H9 (cell line): ENCODE results near the gene PRDM8. TPM values are rescaled to one million over a fixed set of nuclear protein-coding genes. Genes with fewer than 3 reads are reported as not detected.

Experiments
- DNase-seq: peaks from one replicate; pipeline ENCODE4 v3.0.0-alpha.2; 2017
- H2AFZ ChIP-seq: one replicate; pipeline ENCODE4 v1.6.1; 2013; ENCODE audit warnings: mild to moderate bottlenecking, low read length, control low read depth, moderate library complexity
- H2AK5ac ChIP-seq: 2 replicates; pipeline ENCODE4 v1.6.1; 2013; ENCODE audit warnings: low read length, control low read depth, mixed read lengths; ENCODE audit not compliant: insufficient read length
- H2BK120ac ChIP-seq: one replicate; pipeline ENCODE4 v1.6.1; 2013; ENCODE audit warnings: low read depth, mild to moderate bottlenecking, low read length, control low read depth, inconsistent platforms; ENCODE audit not compliant: poor library complexity, severe bottlenecking
- H2BK12ac ChIP-seq: 2 replicates; pipeline ENCODE4 v1.6.1; 2013; ENCODE audit warnings: low read length, control low read depth, mixed read lengths, low read depth; ENCODE audit not compliant: insufficient read length
- H2BK15ac ChIP-seq: 2 replicates; pipeline ENCODE4 v1.6.1; 2013; ENCODE audit warnings: low read depth, low read length, control low read depth
- H2BK20ac ChIP-seq: one replicate; pipeline ENCODE4 v1.6.1; 2013; ENCODE audit warnings: low read depth, mild to moderate bottlenecking, low read length, control low read depth, inconsistent platforms; ENCODE audit not compliant: poor library complexity, severe bottlenecking
- H2BK5ac ChIP-seq: 2 replicates; pipeline ENCODE4 v1.6.1; 2013; ENCODE audit warnings: low read length, control low read depth, mixed read lengths; ENCODE audit not compliant: insufficient read length
- H3K14ac ChIP-seq: 2 replicates; pipeline ENCODE4 v1.6.1; 2013; ENCODE audit warnings: low read length, control low read depth; ENCODE audit not compliant: insufficient read depth
- H3K18ac ChIP-seq: 2 replicates; pipeline ENCODE4 v1.6.1; 2013; ENCODE audit warnings: low read depth, mild to moderate bottlenecking, mixed read lengths, low read length, control low read depth; ENCODE audit not compliant: insufficient read length
- H3K23ac ChIP-seq: 2 replicates; pipeline ENCODE4 v1.6.1; 2013; ENCODE audit warnings: low read length, control low read depth, mixed read lengths, low read depth; ENCODE audit not compliant: insufficient read length
- H3K23me2 ChIP-seq: 2 replicates; pipeline ENCODE4 v1.6.1; 2013; ENCODE audit warnings: low read depth, mild to moderate bottlenecking, mixed read lengths, low read length, control low read depth; ENCODE audit not compliant: insufficient read length, poor library complexity, severe bottlenecking
- H3K27ac ChIP-seq: 2 replicates; pipeline ENCODE4 v1.5.1; 2013; ENCODE audit warnings: low read length, control low read depth, mixed read lengths, low read depth; ENCODE audit not compliant: insufficient read length
- H3K27me3 ChIP-seq: 2 replicates; pipeline ENCODE4 v1.6.1; 2013; ENCODE audit warnings: low read length, control low read depth, inconsistent platforms; ENCODE audit not compliant: insufficient read depth
- H3K4ac ChIP-seq: 2 replicates; pipeline ENCODE4 v1.6.1; 2013; ENCODE audit warnings: low read depth, mild to moderate bottlenecking, control low read depth, inconsistent platforms, low read length, moderate library complexity
- H3K4me1 ChIP-seq: 2 replicates; pipeline ENCODE4 v1.6.1; 2013; ENCODE audit warnings: low read length, control low read depth, inconsistent platforms; ENCODE audit not compliant: insufficient read depth
- H3K4me2 ChIP-seq: 2 replicates; pipeline ENCODE4 v1.6.1; 2013; ENCODE audit warnings: low read length, control low read depth, mixed read lengths; ENCODE audit not compliant: insufficient read length, insufficient read depth
- H3K56ac ChIP-seq: 2 replicates; pipeline ENCODE4 v1.6.1; 2013; ENCODE audit warnings: low read depth, mild to moderate bottlenecking, mixed read lengths, low read length, control low read depth; ENCODE audit not compliant: insufficient read length
- H3K79me1 ChIP-seq: 2 replicates; pipeline ENCODE4 v1.6.1; 2013; ENCODE audit warnings: low read depth, mild to moderate bottlenecking, moderate library complexity, low read length, control low read depth, inconsistent platforms; ENCODE audit not compliant: insufficient read depth, poor library complexity, severe bottlenecking
- H3K79me2 ChIP-seq: 2 replicates; pipeline ENCODE4 v1.6.1; 2013; ENCODE audit warnings: low read length, control low read depth, inconsistent platforms; ENCODE audit not compliant: insufficient read depth
- H3K9ac ChIP-seq: 2 replicates; pipeline ENCODE4 v1.6.1; 2013; ENCODE audit warnings: low read length, control low read depth, mixed read lengths; ENCODE audit not compliant: insufficient read length; ENCODE audit errors: extremely low read depth
- H3K9me3 ChIP-seq: one replicate; pipeline ENCODE4 v1.6.1; 2013; ENCODE audit warnings: low read depth, low read length, inconsistent platforms; ENCODE audit not compliant: control insufficient read depth
- H3T11ph ChIP-seq: one replicate; pipeline ENCODE4 v1.6.1; 2013; ENCODE audit warnings: mild to moderate bottlenecking, low read length, control low read depth, inconsistent platforms
- H4K20me1 ChIP-seq: one replicate; pipeline ENCODE4 v1.6.1; 2013; ENCODE audit not compliant: control insufficient read depth, insufficient read length, insufficient read depth
- H4K5ac ChIP-seq: 2 replicates; pipeline ENCODE4 v1.6.1; 2013; ENCODE audit warnings: low read depth, mild to moderate bottlenecking, mixed read lengths, low read length, control low read depth; ENCODE audit not compliant: insufficient read length
- H4K8ac ChIP-seq: replicated peaks from 2 replicates; pipeline ENCODE4 v1.6.1; 2013; ENCODE audit warnings: low read length, control low read depth, mixed read lengths, low read depth; ENCODE audit not compliant: insufficient read length
- H4K91ac ChIP-seq: 2 replicates; pipeline ENCODE4 v1.6.1; 2013; ENCODE audit warnings: low read depth, mild to moderate bottlenecking, moderate library complexity, mixed read lengths, low read length, control low read depth; ENCODE audit not compliant: insufficient read length
- H3K27ac Mint-ChIP-seq, 3 experiments: 2 replicates in 2 of 3; 3 replicates in 1 of 3; pipeline ENCODE4 v1.8.0; 2020 to 2021; ENCODE audit warnings: mixed read lengths in 3 of 3, mild to moderate bottlenecking in 1 of 3, moderate library complexity in 1 of 3
- H3K27me3 Mint-ChIP-seq: 2 replicates; pipeline ENCODE4 v1.8.0; 2021; ENCODE audit warnings: low read depth, mild to moderate bottlenecking, moderate library complexity, mixed read lengths
- H3K36me3 Mint-ChIP-seq, 3 experiments: 2 replicates in 2 of 3; 3 replicates in 1 of 3; pipeline ENCODE4 v1.8.0; 2020 to 2021; ENCODE audit warnings: low read depth in 3 of 3, mixed read lengths in 3 of 3; ENCODE audit not compliant: insufficient read depth in 1 of 3
- H3K4me1 Mint-ChIP-seq, 2 experiments: 2 replicates each; pipeline ENCODE4 v1.8.0; 2020; ENCODE audit warnings: mixed read lengths in 2 of 2
- H3K4me3 Mint-ChIP-seq, 2 experiments: 2 replicates in 1 of 2; 3 replicates in 1 of 2; pipeline ENCODE4 v1.8.0; 2020 to 2021; ENCODE audit warnings: mild to moderate bottlenecking in 2 of 2, mixed read lengths in 2 of 2, moderate library complexity in 1 of 2
- H3K9me3 Mint-ChIP-seq, 2 experiments: 2 replicates in 1 of 2; 3 replicates in 1 of 2; pipeline ENCODE4 v1.8.0; 2020; ENCODE audit warnings: mild to moderate bottlenecking in 2 of 2, mixed read lengths in 2 of 2, moderate library complexity in 1 of 2
- WGBS: extraction: QIAGEN DNeasy Blood & Tissue Kit; methylation state at CpG from one replicate; pipeline ENCODE4 v1.1.7; 2013; ENCODE audit warnings: missing lambda C conversion rate, low lambda C conversion rate, mixed read lengths; ENCODE audit not compliant: insufficient read length; ENCODE audit errors: extremely low coverage; 5-methylcytosine and 5-hydroxymethylcytosine counted together
- total RNA-seq: library from RNA; stranded (reverse); gene quantifications from 2 replicates; pipeline ENCODE4 v1.2.1, GENCODE V29; 2021
- TF ChIP-seq, protein P1 (sequence below): fragments of 200-600 bp; sonication (generic); conservative IDR thresholded peaks from 3 replicates; pipeline ENCODE4 v1.8.0; 2021; ENCODE audit warnings: antibody characterized with exemption, mild to moderate bottlenecking

Gene PRDM8
- total RNA-seq, 1 experiment from 2014 or later: not detected

DNA sequence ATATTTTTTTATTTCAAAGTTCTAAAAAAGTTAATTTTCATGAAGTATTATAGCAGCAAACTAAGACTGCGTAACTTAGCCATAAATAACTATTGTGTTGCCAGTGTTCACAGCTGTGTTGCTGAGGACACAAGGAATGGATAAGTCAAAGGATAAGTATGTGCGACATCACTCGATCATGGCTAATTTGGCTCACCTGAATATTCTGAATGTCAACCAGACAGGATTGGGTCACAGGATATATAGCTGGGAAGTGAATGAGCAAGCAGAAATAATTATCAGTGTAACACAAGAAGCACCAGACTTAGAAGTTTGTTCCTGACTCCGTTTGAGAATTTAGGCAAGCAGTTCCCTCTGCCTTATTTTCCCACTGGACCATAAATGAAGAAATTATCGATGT is 33.9 kb downstream of the PRDM8 start:
- DNase-seq: no peak

More for the DNA sequence above, 33.9 kb downstream of the PRDM8 start:
- Histone ChIP-seq H2AFZ (no peak overlapping the region), H3K4me2 (no peak overlapping the region), H2BK12ac (no peak overlapping the region), H3K18ac (no peak overlapping the region), H2AK5ac (no peak overlapping the region), H2BK120ac (no peak overlapping the region), H4K20me1 (no peaks in the 10 kb centered on the region), H4K91ac (no peak overlapping the region), H3K4me1 (no peaks in the 10 kb centered on the region), H2BK20ac (no peak overlapping the region), H3K4ac (no peak overlapping the region), H3K79me2 (no peaks in the 10 kb centered on the region), H3K9me3 (no peaks in the 10 kb centered on the region), H3K9ac (no peak overlapping the region), H3K79me1 (no peaks in the 10 kb centered on the region), H3K23ac (no peak overlapping the region), H2BK15ac (no peak overlapping the region), H3K27me3 (no peaks in the 10 kb centered on the region), H2BK5ac (no peak overlapping the region), H3T11ph (no peak overlapping the region), H3K23me2 (no peaks in the 10 kb centered on the region), H3K27ac (no peak overlapping the region), H4K5ac (no peak overlapping the region), H3K14ac (no peak overlapping the region), H3K56ac (no peak overlapping the region), H4K8ac (no peak overlapping the region)
- Mint-ChIP-seq H3K27me3 (peaks cover 27% of the 10 kb centered on the region), H3K9me3 (no peaks in the 10 kb centered on the region), H3K4me3 (no peak overlapping the region), H3K27ac (no peak overlapping the region), H3K4me1 (no peaks in the 10 kb centered on the region), H3K36me3 (no peaks in the 10 kb centered on the region)
- WGBS: no CpG with 5 or more reads among the region's 5 CpGs
- TF ChIP-seq, protein P1, sequence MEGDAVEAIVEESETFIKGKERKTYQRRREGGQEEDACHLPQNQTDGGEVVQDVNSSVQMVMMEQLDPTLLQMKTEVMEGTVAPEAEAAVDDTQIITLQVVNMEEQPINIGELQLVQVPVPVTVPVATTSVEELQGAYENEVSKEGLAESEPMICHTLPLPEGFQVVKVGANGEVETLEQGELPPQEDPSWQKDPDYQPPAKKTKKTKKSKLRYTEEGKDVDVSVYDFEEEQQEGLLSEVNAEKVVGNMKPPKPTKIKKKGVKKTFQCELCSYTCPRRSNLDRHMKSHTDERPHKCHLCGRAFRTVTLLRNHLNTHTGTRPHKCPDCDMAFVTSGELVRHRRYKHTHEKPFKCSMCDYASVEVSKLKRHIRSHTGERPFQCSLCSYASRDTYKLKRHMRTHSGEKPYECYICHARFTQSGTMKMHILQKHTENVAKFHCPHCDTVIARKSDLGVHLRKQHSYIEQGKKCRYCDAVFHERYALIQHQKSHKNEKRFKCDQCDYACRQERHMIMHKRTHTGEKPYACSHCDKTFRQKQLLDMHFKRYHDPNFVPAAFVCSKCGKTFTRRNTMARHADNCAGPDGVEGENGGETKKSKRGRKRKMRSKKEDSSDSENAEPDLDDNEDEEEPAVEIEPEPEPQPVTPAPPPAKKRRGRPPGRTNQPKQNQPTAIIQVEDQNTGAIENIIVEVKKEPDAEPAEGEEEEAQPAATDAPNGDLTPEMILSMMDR: no peak
